Astrocyte (in vitro differentiated cells and primary cell): ENCODE results near the gene PTPN11.

Source experiments
- CTCF ChIP-seq: IDR thresholded peaks from 2 replicates; pipeline ENCODE4 v1.5.1; 2011; ENCODE audit warnings: low read depth, mild to moderate bottlenecking, inconsistent platforms, low read length, moderate library complexity; ENCODE audit not compliant: insufficient read depth
- EZH2 ChIP-seq: IDR thresholded peaks from 2 replicates; pipeline ENCODE4 v1.6.1; 2012; ENCODE audit warnings: mild to moderate bottlenecking, low read length, inconsistent platforms; ENCODE audit not compliant: insufficient read depth

DNA sequence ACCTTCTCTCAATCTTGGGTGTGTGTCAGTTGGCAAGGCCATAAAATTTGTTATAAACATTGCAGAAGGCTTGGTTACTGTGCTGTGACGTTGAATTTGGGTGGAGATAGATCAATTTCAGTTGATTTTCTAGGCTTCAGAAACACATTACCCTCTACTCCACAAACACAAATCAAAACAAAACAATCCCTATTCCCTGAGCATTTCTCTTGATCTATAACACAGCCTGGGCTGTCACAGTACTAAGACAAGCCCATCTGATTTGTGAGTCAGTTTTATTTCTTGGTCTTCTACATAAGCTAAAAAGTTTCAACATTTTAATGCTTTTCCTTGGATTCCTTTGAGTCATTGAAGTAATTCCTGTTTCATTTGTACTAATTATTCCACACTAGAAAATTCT, 79.8 kb downstream of the PTPN11 start:
- TF ChIP-seq CTCF (no peak), EZH2 (no peak)
